GM13976 (cell line): ENCODE measurements around the gene PTPRM.

Experiments
- DNase-seq: peaks from one replicate; pipeline ENCODE4 v3.0.0; 2012; ENCODE audit warnings: low spot score
- CTCF ChIP-seq: IDR thresholded peaks from 2 replicates; pipeline ENCODE4 v1.5.1; 2012; ENCODE audit warnings: borderline replicate concordance, mild to moderate bottlenecking; ENCODE audit not compliant: insufficient read depth; ENCODE audit errors: extremely low read depth, missing control alignments, control extremely low read depth
- in situ Hi-C: fragments of 300-500 bp; cut with MboI; formaldehyde crosslinking; loops from one replicate; pipeline ENCODE4 v1.12.0; 2022; ENCODE audit warnings: low sequenced_read_pairs, mixed read lengths, inconsistent platforms; ENCODE audit not compliant: unreplicated experiment

Gene PTPRM

GRCh38 chr18:8412117-8412516 lies 845.0 kb downstream of the PTPRM start:
- in situ Hi-C loops = no loop called here
- no peak for TF ChIP-seq CTCF
- DNase-seq = no peak

DNA sequence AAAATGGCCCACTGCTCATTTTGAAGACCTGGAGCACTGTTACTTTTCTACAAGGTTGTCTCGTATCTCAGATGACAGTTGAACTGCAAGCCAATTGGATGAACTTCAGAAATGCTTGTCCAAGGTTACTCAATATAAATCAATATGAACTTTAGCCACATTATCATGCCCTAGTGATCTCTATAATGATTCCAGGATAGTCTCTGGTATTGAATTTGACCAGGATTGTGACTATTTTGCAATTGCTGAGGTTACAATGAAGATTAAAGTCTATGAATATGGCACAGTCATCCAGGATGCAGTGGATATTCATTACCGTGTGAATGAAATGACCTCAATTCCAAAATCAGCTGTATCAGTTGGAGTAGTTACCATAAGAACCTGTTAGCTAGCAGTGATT lies 846.1 kb downstream of the PTPRM start:
- DNase-seq = no peak
- in situ Hi-C loops = no loop called here
- no peak for TF ChIP-seq CTCF

DNA sequence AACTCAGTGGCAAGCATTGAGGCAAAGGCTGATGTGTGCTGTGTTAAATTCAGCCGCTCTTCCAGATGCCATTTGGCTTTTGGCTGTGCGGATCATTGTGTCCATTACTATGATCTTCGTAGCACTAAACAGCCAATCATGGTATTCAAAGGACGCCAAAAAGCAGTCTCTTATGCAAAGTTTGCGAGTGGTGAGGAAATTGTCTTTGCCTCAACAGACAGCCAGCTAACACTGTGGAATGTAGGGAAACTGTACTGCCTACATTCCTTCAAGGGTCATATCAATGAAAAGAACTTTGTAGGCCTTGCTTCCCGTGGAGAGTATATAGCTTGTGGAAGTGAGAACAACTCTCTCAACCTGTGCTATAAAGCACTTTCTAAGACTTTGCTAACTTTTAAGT lies 846.6 kb downstream of the PTPRM start:
- TF ChIP-seq CTCF = no peak
- in situ Hi-C loops = no loop called here
- no peak for DNase-seq

DNA sequence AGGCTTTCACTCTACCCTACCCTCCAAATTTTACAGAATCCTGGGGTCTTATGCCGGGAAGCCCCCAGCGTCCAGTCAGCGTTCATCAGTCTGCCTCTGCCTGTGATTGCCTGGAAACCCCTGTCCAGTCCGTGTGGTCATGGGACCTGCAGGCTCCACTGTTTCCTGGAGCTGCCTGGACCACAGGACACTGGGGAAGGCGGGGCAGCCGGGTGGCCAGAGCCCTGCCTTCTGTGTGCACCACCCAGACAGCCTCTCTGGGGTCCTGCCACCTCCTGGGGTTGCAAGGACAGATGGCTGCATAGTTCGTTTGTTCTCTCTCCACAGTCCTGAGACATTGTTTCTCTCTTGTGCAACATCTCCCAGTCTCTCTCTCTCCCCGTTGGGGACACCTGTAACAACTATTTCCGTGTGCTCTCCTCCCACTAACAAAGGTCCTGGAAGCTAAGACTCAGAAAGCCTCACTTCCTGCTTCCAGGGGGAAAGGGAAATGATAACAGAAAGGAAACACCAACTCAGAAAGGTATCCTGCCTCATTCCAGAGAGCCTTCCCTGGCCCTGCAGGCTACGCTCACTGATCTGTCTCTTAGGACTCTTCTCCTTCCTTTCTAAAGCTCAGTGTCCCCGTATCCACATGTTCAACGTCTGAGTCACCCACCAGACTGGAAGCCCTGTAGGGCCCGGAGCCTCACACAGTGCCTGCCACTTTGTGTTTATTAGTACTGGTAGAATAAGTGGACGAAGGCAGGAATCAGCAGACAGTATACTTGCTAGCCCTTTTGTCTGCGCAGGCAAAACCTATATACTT lies 849.3 kb downstream of the PTPRM start:
- no peak for DNase-seq
- in situ Hi-C loops = no loop called here
- no peak for TF ChIP-seq CTCF

GRCh38 chr18:8422391-8422790 lies 855.3 kb downstream of the PTPRM start:
- in situ Hi-C loops = no loop called here
- no peak for TF ChIP-seq CTCF

DNA sequence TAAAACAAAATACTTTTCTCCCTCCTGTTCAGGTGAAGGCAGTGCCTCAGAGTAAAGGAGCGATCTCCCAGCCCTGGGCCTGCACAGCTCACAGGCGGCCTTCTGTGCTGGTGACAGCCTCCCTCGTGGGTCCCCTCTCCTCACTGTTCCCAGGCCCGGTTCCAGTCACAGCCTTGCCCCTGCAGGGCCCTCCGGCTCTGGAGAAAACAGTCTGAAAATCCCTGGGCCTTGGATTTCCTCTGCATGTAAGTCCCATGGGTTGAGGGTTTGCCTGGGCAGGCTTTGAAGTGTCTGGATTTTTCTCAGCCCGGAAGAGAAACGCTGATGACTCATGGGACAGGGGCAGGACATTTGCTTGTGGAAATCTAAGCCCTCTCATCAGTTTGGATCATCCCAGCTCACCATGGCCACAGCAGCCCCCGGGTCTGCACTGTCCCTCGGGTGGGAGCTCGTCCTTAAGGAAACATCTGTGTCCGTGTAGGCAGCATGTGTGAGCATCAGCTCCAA lies 856.0 kb downstream of the PTPRM start:
- TF ChIP-seq CTCF = no peak
- in situ Hi-C loops = no loop called here
- no peak for DNase-seq

More at GRCh38 chr18:8422391-8422790, 855.3 kb downstream of the PTPRM start:
- no peak for DNase-seq
